ENCODE data around the gene TMEM38A. TPM values are rescaled to one million over a fixed set of nuclear protein-coding genes. Genes with fewer than 3 reads are reported as not detected.
"Not testable (repeated sequence)": the region's sequence is repeated elsewhere in the genome, so short reads cannot be mapped to it uniquely, and the experiment has no call there.

The TMEM38A gene
- total RNA-seq, 2 donors from 2014 or later, result 0.31 TPM; not detected in 1

GRCh38 chr19:16671652-16672274, 10.8 kb downstream of the TMEM38A start:
- Mint-ChIP-seq H3K27me3 (no peaks in the 10 kb centered on the region), H3K36me3 (no peaks in the 10 kb centered on the region), H3K27ac (no peak overlapping the region), H3K4me1 (ENCODE audit: low read depth in 2 of 2) (no peaks in the 10 kb centered on the region), H3K4me3 (no peak overlapping the region), H3K9me3 (no peaks in the 10 kb centered on the region)
- ATAC-seq (no peak), DNase-seq (ENCODE audit: low spot score) (no peak)

GRCh38 chr19:16673231-16673630, 12.3 kb downstream of the TMEM38A start:
- H3K4me1 Mint-ChIP-seq (ENCODE audit: low read depth in 2 of 2), result no peaks in the 10 kb centered on the region
- no peaks in the 10 kb centered on the region for H3K36me3 Mint-ChIP-seq
- no peak overlapping the region for H3K27ac Mint-ChIP-seq
- H3K4me3 Mint-ChIP-seq, result no peak overlapping the region
- H3K9me3 Mint-ChIP-seq, result no peaks in the 10 kb centered on the region
- ATAC-seq, result no peak
- DNase-seq (ENCODE audit: low spot score), result no peak
- H3K27me3 Mint-ChIP-seq, result no peaks in the 10 kb centered on the region

- not testable (repeated sequence) for H3K4me1 Mint-ChIP-seq (ENCODE audit: low read depth in 2 of 2); H3K9me3 Mint-ChIP-seq; H3K4me3 Mint-ChIP-seq; H3K27me3 Mint-ChIP-seq; DNase-seq (ENCODE audit: low spot score); H3K27ac Mint-ChIP-seq; H3K36me3 Mint-ChIP-seq; ATAC-seq
Observed at GRCh38 chr19:16673839-16674238, 12.9 kb downstream of the TMEM38A start.

- Mint-ChIP-seq H3K27me3 (no peaks in the 10 kb centered on the region), H3K27ac (no peak overlapping the region), H3K36me3 (no peaks in the 10 kb centered on the region), H3K9me3 (peaks cover 4% of the 10 kb centered on the region), H3K4me3 (no peak overlapping the region), H3K4me1 (ENCODE audit: low read depth in 2 of 2) (no peaks in the 10 kb centered on the region)
- DNase-seq (ENCODE audit: low spot score) (no peak), ATAC-seq (no peak)
Observed at GRCh38 chr19:16676101-16676798, 15.3 kb downstream of the TMEM38A start.

- H3K9me3 Mint-ChIP-seq, result peaks cover 9% of the 10 kb centered on the region
- H3K36me3 Mint-ChIP-seq, result no peaks in the 10 kb centered on the region
- DNase-seq (ENCODE audit: low spot score) (no peak), ATAC-seq (no peak)
- no peaks in the 10 kb centered on the region for H3K4me1 Mint-ChIP-seq (ENCODE audit: low read depth in 2 of 2)
- no peak overlapping the region for H3K4me3 Mint-ChIP-seq
- H3K27me3 Mint-ChIP-seq, result no peaks in the 10 kb centered on the region
- no peak overlapping the region for H3K27ac Mint-ChIP-seq
Observed at GRCh38 chr19:16677055-16677454, 16.1 kb downstream of the TMEM38A start.

- DNase-seq (ENCODE audit: low spot score) (no peak), ATAC-seq (no peak)
- H3K27me3 Mint-ChIP-seq, result no peaks in the 10 kb centered on the region
- H3K4me1 Mint-ChIP-seq (ENCODE audit: low read depth in 2 of 2), result no peaks in the 10 kb centered on the region
- no peaks in the 10 kb centered on the region for H3K36me3 Mint-ChIP-seq
- no peak overlapping the region for H3K27ac Mint-ChIP-seq
- no peak overlapping the region for H3K4me3 Mint-ChIP-seq
- peaks cover 9% of the 10 kb centered on the region for H3K9me3 Mint-ChIP-seq
Observed at GRCh38 chr19:16678498-16678897, 17.6 kb downstream of the TMEM38A start.

GRCh38 chr19:16679811-16680210, 18.9 kb downstream of the TMEM38A start:
- H3K36me3 Mint-ChIP-seq, result no peaks in the 10 kb centered on the region
- H3K4me1 Mint-ChIP-seq (ENCODE audit: low read depth in 2 of 2), result no peaks in the 10 kb centered on the region
- no peak overlapping the region for H3K4me3 Mint-ChIP-seq
- H3K27ac Mint-ChIP-seq, result no peak overlapping the region
- peaks cover 9% of the 10 kb centered on the region for H3K9me3 Mint-ChIP-seq
- DNase-seq (ENCODE audit: low spot score) (no peak), ATAC-seq (no peak)
- no peaks in the 10 kb centered on the region for H3K27me3 Mint-ChIP-seq

GRCh38 chr19:16682539-16682938, 21.6 kb downstream of the TMEM38A start:
- DNase-seq (ENCODE audit: low spot score), result no peak
- Mint-ChIP-seq H3K4me1 (ENCODE audit: low read depth in 2 of 2) (no peaks in the 10 kb centered on the region), H3K9me3 (peaks cover 9% of the 10 kb centered on the region), H3K27me3 (no peaks in the 10 kb centered on the region), H3K4me3 (no peak overlapping the region), H3K27ac (no peak overlapping the region), H3K36me3 (no peaks in the 10 kb centered on the region)
- peak in 1 of 2 donors; percentile 36 for ATAC-seq

- Mint-ChIP-seq H3K27ac (no peak overlapping the region), H3K4me3 (no peak overlapping the region), H3K9me3 (peaks cover 9% of the 10 kb centered on the region), H3K36me3 (no peaks in the 10 kb centered on the region), H3K4me1 (ENCODE audit: low read depth in 2 of 2) (no peaks in the 10 kb centered on the region), H3K27me3 (no peaks in the 10 kb centered on the region)
- DNase-seq (ENCODE audit: low spot score) (no peak), ATAC-seq (no peak)
Observed at GRCh38 chr19:16684216-16684615, 23.3 kb downstream of the TMEM38A start.

- no peaks in the 10 kb centered on the region for H3K4me1 Mint-ChIP-seq (ENCODE audit: low read depth in 2 of 2)
- H3K27me3 Mint-ChIP-seq, result no peaks in the 10 kb centered on the region
- no peaks in the 10 kb centered on the region for H3K36me3 Mint-ChIP-seq
- no peak overlapping the region for H3K27ac Mint-ChIP-seq
- H3K4me3 Mint-ChIP-seq, result no peak overlapping the region
- DNase-seq (ENCODE audit: low spot score) (no peak), ATAC-seq (peak in 1 of 2 donors; percentile 24)
- no peaks in the 10 kb centered on the region for H3K9me3 Mint-ChIP-seq
Observed at GRCh38 chr19:16688084-16688483, 27.1 kb downstream of the TMEM38A start.

- peaks cover 0 to 3% of the 10 kb centered on the region in 2 donors for H3K27me3 Mint-ChIP-seq
- no peaks in the 10 kb centered on the region for H3K9me3 Mint-ChIP-seq
- no peak for ATAC-seq
- no peaks in the 10 kb centered on the region for H3K36me3 Mint-ChIP-seq
- H3K4me1 Mint-ChIP-seq (ENCODE audit: low read depth in 2 of 2), result no peaks in the 10 kb centered on the region
- no peak overlapping the region for H3K27ac Mint-ChIP-seq
- DNase-seq (ENCODE audit: low spot score), result no peak
- H3K4me3 Mint-ChIP-seq, result no peak overlapping the region
Observed at GRCh38 chr19:16698914-16699313, 38.0 kb downstream of the TMEM38A start.

GRCh38 chr19:16702123-16702522, 41.2 kb downstream of the TMEM38A start:
- Mint-ChIP-seq H3K4me1 (ENCODE audit: low read depth in 2 of 2) (no peaks in the 10 kb centered on the region), H3K9me3 (no peaks in the 10 kb centered on the region), H3K27me3 (peaks cover 0 to 3% of the 10 kb centered on the region in 2 donors), H3K36me3 (no peaks in the 10 kb centered on the region), H3K27ac (no peak overlapping the region), H3K4me3 (no peak overlapping the region)
- DNase-seq (ENCODE audit: low spot score) (no peak), ATAC-seq (no peak)

GRCh38 chr19:16703677-16704076, 42.7 kb downstream of the TMEM38A start:
- no peaks in the 10 kb centered on the region for H3K9me3 Mint-ChIP-seq
- no peaks in the 10 kb centered on the region for H3K36me3 Mint-ChIP-seq
- H3K27ac Mint-ChIP-seq, result no peak overlapping the region
- ATAC-seq, result no peak
- peaks cover 0 to 3% of the 10 kb centered on the region in 2 donors for H3K27me3 Mint-ChIP-seq
- H3K4me1 Mint-ChIP-seq (ENCODE audit: low read depth in 2 of 2), result no peaks in the 10 kb centered on the region
- no peak overlapping the region for H3K4me3 Mint-ChIP-seq
- no peak for DNase-seq (ENCODE audit: low spot score)

- H3K4me3 Mint-ChIP-seq; H3K4me1 Mint-ChIP-seq (ENCODE audit: low read depth in 2 of 2); ATAC-seq; H3K27me3 Mint-ChIP-seq; H3K36me3 Mint-ChIP-seq; DNase-seq (ENCODE audit: low spot score); H3K27ac Mint-ChIP-seq; H3K9me3 Mint-ChIP-seq: not testable (repeated sequence)
Observed at GRCh38 chr19:16710870-16711269, 49.9 kb downstream of the TMEM38A start.

Data from natural killer cell treated with Interleukin-12 subunit alpha and Interleukin-12 subunit beta and Interleukin-15 and Interleukin-18, amount 100 ng/mL, for 72 hours (primary cell).